GM23248 (cell line): ENCODE results near the gene NKAIN2.

Experiments
- EZH2 ChIP-seq: fragments of 200-600 bp; sonication (generic); IDR thresholded peaks from 2 replicates; pipeline ENCODE4 v1.6.1; 2018; ENCODE audit warnings: antibody characterized with exemption, mild to moderate bottlenecking; ENCODE audit not compliant: insufficient read depth, poor library complexity, severe bottlenecking
- EZH2phosphoT487 ChIP-seq: fragments of 200-600 bp; sonication (generic); IDR thresholded peaks from 2 replicates; pipeline ENCODE4 v1.6.1; 2018; ENCODE audit warnings: antibody characterized with exemption, moderate library complexity, mild to moderate bottlenecking, low read depth; ENCODE audit not compliant: insufficient read depth

DNA sequence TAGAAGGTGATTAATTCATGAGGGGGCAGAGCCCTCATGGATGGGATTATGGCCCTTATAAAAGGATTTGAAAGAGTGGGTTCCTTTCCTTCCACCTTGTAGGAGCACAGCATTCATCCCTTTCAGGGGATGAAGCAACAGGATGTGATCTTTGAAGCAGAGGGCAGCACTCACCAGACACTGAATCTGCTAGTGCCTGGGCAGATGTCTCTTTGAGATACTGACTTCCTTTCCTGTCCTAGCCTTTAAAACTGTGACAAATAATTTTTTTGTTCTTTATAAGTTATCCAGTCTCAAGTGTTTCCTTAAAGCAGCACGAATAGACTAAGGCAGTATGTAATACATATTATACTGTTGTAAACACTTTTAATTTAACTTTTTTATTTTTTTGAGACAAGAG is 620.0 kb downstream of the NKAIN2 start:
- TF ChIP-seq EZH2 = no peak
- no peak for TF ChIP-seq EZH2phosphoT487
